Lower leg skin (tissue), 3 donors: ENCODE results near the gene ELOA.

Experiments used
- POLR2A ChIP-seq, 2 donors: fragments of 450-650 bp; IDR thresholded peaks; one replicate each; pipeline ENCODE4 v1.6.1; 2016 to 2017; ENCODE audit warnings: antibody characterized with exemption in 2 of 2, mild to moderate bottlenecking in 1 of 2, moderate library complexity in 1 of 2
- TF ChIP-seq, protein P1 (sequence below), 3 donors: fragments of 450-650 bp; IDR thresholded peaks; one replicate each; pipeline ENCODE4 v1.5.1; 2016; ENCODE audit warnings: antibody characterized with exemption in 3 of 3, mild to moderate bottlenecking in 3 of 3, moderate library complexity in 2 of 3

DNA sequence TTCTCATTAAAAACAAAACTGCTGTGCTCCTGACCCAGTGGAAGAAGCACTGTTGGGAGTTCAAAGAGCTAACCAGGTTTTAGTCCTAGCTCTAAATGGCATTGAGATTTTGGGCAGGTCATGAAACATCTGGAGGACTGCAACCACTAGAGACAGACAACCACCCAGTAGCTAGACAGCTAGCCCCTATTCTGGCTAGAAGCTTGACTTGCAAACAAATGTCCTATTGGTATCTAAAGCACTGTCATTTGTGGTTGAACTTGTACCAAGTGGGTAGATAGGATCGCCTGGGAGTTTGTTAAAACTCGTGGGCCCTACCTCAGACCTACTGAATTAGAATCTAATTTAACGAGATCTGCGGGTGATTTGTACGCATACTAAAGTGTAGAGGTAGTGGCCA is 44.8 kb upstream of the ELOA start:
- no peak for TF ChIP-seq POLR2A (IDR thresholded peaks at IDR 0.05)
- TF ChIP-seq, protein P1, sequence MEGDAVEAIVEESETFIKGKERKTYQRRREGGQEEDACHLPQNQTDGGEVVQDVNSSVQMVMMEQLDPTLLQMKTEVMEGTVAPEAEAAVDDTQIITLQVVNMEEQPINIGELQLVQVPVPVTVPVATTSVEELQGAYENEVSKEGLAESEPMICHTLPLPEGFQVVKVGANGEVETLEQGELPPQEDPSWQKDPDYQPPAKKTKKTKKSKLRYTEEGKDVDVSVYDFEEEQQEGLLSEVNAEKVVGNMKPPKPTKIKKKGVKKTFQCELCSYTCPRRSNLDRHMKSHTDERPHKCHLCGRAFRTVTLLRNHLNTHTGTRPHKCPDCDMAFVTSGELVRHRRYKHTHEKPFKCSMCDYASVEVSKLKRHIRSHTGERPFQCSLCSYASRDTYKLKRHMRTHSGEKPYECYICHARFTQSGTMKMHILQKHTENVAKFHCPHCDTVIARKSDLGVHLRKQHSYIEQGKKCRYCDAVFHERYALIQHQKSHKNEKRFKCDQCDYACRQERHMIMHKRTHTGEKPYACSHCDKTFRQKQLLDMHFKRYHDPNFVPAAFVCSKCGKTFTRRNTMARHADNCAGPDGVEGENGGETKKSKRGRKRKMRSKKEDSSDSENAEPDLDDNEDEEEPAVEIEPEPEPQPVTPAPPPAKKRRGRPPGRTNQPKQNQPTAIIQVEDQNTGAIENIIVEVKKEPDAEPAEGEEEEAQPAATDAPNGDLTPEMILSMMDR (IDR thresholded peaks at IDR 0.05): no peak
